Measurements from ENCODE around the gene NXPH4.
A peak's percentile ranks its signal among the peaks of the same experiment; 100 is the strongest.

The NXPH4 gene

GRCh38 chr12:57175428-57176138 lies 41.0 kb upstream of the NXPH4 start:
- H3K9me3 ChIP-seq (ENCODE audit: severe bottlenecking), result no peaks in the 10 kb centered on the region
- peaks cover 2% of the 10 kb centered on the region for H3K36me3 ChIP-seq
- no peak overlapping the region for H3K27ac ChIP-seq
- DNase-seq, result peak; percentile 92
- no peak overlapping the region for H3K4me3 ChIP-seq (ENCODE audit: low read depth, low read length)
- no peaks in the 10 kb centered on the region for H3K27me3 ChIP-seq (ENCODE audit: insufficient read depth, low read depth, severe bottlenecking)
- TF ChIP-seq CTCF (IDR thresholded peaks at IDR 0.05; ENCODE audit: low read depth, low read length), result peak; percentile 95

- DNase-seq, result no peak
- H3K4me3 ChIP-seq (ENCODE audit: low read depth, low read length), result no peak overlapping the region
- peaks cover 2% of the 10 kb centered on the region for H3K36me3 ChIP-seq
- no peak overlapping the region for H3K27ac ChIP-seq
- H3K27me3 ChIP-seq (ENCODE audit: insufficient read depth, low read depth, severe bottlenecking), result no peaks in the 10 kb centered on the region
- no peak for TF ChIP-seq CTCF (IDR thresholded peaks at IDR 0.05; ENCODE audit: low read depth, low read length)
- no peaks in the 10 kb centered on the region for H3K9me3 ChIP-seq (ENCODE audit: severe bottlenecking)
These were observed 40.5 kb upstream of the NXPH4 start for GRCh38 chr12:57176139-57176477.

GRCh38 chr12:57176846-57177245 lies 39.7 kb upstream of the NXPH4 start:
- DNase-seq, result no peak
- H3K36me3 ChIP-seq, result peaks cover 2% of the 10 kb centered on the region
- H3K27ac ChIP-seq, result no peak overlapping the region
- no peak overlapping the region for H3K4me3 ChIP-seq (ENCODE audit: low read depth, low read length)
- no peaks in the 10 kb centered on the region for H3K9me3 ChIP-seq (ENCODE audit: severe bottlenecking)
- TF ChIP-seq CTCF (IDR thresholded peaks at IDR 0.05; ENCODE audit: low read depth, low read length), result no peak
- H3K27me3 ChIP-seq (ENCODE audit: insufficient read depth, low read depth, severe bottlenecking), result no peaks in the 10 kb centered on the region

- no peak for TF ChIP-seq CTCF (IDR thresholded peaks at IDR 0.05; ENCODE audit: low read depth, low read length)
- DNase-seq, result no peak
- Histone ChIP-seq H3K27ac (no peak overlapping the region), H3K4me3 (ENCODE audit: low read depth, low read length) (no peak overlapping the region), H3K27me3 (ENCODE audit: insufficient read depth, low read depth, severe bottlenecking) (no peaks in the 10 kb centered on the region), H3K36me3 (peaks cover 2% of the 10 kb centered on the region), H3K9me3 (ENCODE audit: severe bottlenecking) (no peaks in the 10 kb centered on the region)
These were observed 39.2 kb upstream of the NXPH4 start for GRCh38 chr12:57177354-57177753.

- Histone ChIP-seq H3K27me3 (ENCODE audit: insufficient read depth, low read depth, severe bottlenecking) (no peaks in the 10 kb centered on the region), H3K9me3 (ENCODE audit: severe bottlenecking) (no peaks in the 10 kb centered on the region), H3K4me3 (ENCODE audit: low read depth, low read length) (no peak overlapping the region), H3K36me3 (peaks cover 2% of the 10 kb centered on the region), H3K27ac (no peak overlapping the region)
- no peak for DNase-seq
- no peak for TF ChIP-seq CTCF (IDR thresholded peaks at IDR 0.05; ENCODE audit: low read depth, low read length)
These were observed 38.4 kb upstream of the NXPH4 start for GRCh38 chr12:57178213-57178612.

All from WERI-Rb-1 (cell line).